GM18858 (cell line): ENCODE measurements around the gene JCHAIN.
"Not testable (repeated sequence)": the region's sequence is repeated elsewhere in the genome, so short reads cannot be mapped to it uniquely, and the experiment has no call there.

Experiments
- ATAC-seq: cut with Tn5 transposase; IDR thresholded peaks from one replicate; pipeline ENCODE4 v1.9.1; 2021; ENCODE audit not compliant: unreplicated experiment

The JCHAIN gene

GRCh38 chr4:70691661-70692060, 25.4 kb upstream of the JCHAIN start:
- ATAC-seq, result no peak

DNA sequence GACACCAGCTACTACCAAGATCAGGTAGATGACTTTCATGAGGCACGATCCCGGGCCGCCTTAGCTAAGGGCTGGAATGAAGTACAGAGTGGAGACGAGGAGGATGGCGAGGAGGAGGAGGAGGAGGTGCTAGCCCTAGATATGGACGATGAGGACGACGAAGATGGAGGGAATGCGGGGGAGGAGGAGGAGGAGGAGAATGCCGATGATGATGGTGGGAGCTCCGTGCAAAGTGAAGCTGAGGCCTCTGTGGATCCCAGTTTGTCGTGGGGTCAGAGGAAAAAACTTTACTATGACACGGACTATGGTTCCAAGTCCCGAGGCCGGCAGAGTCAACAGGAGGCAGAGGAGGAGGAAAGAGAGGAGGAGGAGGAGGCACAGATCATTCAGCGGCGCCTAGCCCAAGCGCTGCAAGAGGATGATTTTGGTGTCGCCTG, 22.5 kb upstream of the JCHAIN start:
- no peak for ATAC-seq

DNA sequence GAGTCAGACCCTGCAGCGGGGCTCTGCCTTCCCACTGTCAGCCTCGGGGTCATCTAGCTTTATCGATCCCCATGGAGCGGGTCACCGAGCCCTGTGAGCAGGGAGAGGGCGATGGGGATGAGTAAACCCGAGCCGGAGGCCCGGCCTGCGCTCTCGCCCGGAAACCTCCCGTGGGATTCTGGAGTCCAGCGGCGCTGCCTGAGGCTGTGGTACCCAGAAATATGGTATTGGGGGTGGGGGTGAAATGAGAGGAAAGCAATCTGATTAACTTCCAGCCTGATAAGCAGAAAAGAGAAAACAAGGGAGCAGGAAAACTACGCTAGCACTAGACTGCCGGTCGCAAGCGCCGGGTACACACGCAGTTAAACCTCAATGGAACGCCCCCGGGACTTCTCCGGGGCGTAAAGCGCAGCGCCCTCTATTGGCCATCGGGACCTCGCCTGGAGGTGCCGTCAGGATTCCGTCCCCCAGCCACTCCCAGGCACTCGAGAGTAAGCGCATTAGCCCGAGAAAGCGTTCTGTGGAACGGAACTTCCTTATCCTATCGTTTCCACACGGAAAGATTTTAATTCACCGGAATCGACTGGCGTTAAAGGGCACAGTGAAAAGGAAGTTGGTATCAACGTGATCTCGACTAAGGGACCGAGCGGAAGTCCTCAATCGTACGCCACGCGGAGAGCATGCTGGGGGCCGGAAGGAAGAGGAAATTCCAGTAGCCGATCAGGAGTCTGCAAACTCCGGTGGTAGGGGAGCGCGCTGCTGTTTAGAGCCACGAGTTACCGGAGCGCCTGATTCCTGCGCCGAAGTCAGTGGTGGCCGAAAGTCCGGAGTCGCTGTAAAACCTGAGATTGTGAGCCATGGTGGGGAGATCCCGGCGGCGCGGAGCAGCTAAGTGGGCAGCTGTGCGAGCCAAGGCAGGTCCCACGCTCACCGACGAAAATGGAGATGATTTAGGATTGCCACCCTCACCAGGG, 21.8 kb upstream of the JCHAIN start, which contains the start of gene UTP3:
UTP3 (plus strand) TSS at position 712 of the 974 bp plus-strand sequence; CDS start at position 858, 146 bp downstream.
- ATAC-seq, result peak; percentile 91

DNA sequence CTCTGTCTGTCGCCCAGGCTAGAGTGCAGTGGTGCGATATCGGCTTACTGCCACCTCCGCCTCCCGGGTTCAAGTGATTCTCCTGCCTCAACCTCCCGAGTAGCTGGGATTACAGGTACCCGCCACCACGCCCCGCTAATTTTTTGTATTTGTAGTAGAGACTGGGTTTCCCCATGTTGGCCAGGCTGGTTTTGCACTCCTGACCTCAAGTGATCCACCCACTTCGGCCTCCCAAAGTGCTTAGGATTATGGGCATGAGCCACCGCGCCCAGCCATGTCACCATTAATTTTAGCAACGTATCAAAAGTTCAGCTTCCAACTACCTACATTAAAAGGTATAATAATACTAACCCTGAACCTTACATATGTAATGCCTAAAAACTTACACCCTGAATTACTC, 21.1 kb upstream of the JCHAIN start:
- ATAC-seq, result no peak

DNA sequence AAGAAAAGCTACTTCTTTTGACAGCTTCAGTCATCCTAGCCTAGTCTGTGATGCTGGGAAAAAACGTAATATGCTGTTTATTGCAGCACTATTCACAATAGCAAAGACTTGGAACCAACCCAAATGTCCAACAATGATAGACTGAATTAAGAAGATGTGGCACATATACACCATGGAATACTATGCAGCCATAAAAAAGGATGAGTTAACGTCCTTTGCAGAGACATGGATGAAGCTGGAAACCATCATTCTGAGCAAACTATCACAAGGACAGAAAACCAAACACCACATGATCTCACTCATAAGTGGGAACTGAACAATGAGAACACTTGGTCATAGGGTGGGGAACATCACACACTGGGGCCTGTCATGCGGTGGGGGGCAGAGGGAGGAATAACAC, 15.8 kb upstream of the JCHAIN start:
- not testable (repeated sequence) for ATAC-seq

DNA sequence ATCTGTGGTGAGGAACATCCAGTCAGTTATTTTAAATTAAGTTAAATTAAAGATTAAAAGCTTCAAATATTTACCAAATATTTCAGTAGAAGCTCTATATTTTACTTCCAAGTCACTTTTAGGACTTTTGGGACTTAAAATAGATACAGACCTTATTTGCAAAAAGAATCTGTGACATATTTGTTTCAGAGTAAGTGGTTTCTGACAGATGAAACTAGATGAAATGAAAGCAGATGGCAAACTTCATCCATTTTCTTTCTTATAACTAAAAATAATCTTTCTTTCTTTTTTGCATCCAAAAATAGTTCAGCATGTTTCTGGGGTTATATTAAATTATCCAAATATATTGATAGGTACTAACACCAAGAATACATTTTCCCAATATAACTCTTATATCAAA, 15.4 kb upstream of the JCHAIN start:
- peak; percentile 24 for ATAC-seq

GRCh38 chr4:70680934-70681333, 14.6 kb upstream of the JCHAIN start:
- ATAC-seq, result no peak

- ATAC-seq, result peak; percentile 74
These were observed 12.2 kb upstream of the JCHAIN start for GRCh38 chr4:70678383-70678999.

GRCh38 chr4:70676554-70677090, 10.3 kb upstream of the JCHAIN start:
- no peak for ATAC-seq

DNA sequence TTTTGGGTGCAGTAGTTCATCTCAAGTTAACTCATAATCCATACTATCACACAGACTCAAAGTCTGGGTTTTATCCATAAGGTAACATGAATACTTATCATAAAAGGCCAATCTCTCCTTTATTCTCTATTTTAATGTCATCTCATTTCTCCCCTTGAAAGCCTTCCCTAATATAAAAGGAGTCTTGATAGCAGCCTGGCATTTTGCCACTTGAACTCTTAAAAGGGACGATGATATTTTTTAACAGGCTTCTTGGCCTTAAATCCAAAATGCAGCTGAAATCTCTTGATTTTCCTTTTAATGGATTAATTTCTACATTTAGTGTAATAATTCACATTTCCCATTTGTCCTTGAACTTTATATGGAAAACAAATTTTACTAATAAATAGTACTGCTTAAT, 8.4 kb upstream of the JCHAIN start:
- ATAC-seq, result no peak

- ATAC-seq, result no peak
These were observed 7.9 kb upstream of the JCHAIN start for GRCh38 chr4:70674191-70674590.

- no peak for ATAC-seq
These were observed 4.8 kb upstream of the JCHAIN start for GRCh38 chr4:70671091-70671490.

- ATAC-seq, result no peak
These were observed 4.2 kb upstream of the JCHAIN start for GRCh38 chr4:70670332-70671014.

GRCh38 chr4:70667740-70668535, 1.6 kb upstream of the JCHAIN start:
- ATAC-seq, result no peak

DNA sequence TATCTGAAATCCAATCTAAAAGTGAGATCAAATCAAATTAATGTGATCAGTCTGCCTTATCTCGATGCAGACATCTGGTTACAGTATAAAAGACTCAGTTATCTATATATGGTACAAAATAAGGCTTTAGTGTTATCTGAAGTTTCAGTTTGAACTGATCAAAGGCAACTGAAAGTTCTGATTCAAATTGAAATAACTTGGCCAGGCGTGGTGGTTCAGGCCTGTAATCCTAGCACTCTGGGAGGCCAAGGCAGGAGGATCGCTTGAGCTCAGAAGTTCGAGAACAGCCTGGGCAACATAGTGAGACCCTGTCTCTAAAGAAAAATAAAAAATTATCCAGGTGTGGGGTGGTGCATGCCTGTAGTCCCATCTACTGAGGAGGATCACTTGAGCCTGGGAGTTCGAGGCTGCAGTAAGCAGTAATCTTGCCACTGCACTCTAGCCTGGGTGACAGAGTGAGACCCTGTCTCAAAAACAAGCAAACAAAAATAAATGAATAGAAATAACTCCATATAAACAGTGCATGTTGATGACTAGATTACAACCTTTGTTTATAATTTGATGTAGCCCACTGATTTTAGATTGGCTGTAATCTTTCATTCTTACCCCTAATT, 4.9 kb downstream of the JCHAIN start:
- peak; percentile 84 for ATAC-seq

- no peak for ATAC-seq
These were observed 6.2 kb downstream of the JCHAIN start for GRCh38 chr4:70660106-70660505.

GRCh38 chr4:70658418-70658817, 7.9 kb downstream of the JCHAIN start:
- no peak for ATAC-seq

DNA sequence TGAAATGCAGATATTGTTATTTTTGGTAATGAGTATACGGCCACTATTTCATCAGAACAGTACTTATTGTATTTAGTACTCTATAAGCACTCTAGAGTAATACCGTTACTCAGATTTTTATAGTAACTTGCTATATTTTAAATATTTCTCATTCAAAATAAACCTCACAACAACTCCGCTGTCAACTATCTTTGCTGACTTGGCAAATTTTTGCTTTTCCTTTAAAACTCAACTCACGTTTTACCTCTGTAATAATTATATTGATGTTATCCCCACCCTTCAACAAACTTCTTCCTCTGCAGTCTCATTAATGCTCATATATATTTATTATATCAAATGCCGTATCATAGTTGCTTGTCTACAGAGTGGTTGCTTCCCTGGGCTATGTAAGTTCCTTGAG, 9.0 kb downstream of the JCHAIN start:
- no peak for ATAC-seq

DNA sequence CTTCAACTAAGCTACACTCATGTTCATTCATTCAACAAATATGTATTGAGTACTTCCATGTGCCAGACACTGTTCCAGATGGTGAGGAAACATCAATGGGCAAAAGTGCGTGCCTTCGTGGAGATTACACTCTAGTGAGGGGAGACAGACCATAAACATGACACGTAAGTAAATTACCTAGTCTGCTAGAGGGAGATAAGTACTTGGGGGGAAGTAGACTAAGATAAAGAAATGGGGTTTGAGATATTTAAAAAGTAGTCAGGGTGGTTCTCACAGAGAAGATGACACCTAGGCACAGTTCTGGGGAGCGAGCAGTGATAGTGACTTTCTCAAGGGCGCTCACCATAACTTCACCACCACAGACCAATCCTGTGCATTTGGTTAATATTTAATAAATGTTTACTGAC, 11.7 kb downstream of the JCHAIN start:
- no peak for ATAC-seq
